ENCODE data around the gene ZNF236. TPM values are rescaled to one million over a fixed set of nuclear protein-coding genes. Genes with fewer than 3 reads are reported as not detected.
"Not testable (repeated sequence)": the region's sequence is repeated elsewhere in the genome, so short reads cannot be mapped to it uniquely, and the experiment has no call there.

The ZNF236 gene
- total RNA-seq, 1 donor from 2014 or later = 13.3 TPM

GRCh38 chr18:76941284-76941683 lies 118.9 kb downstream of the ZNF236 start:
- Mint-ChIP-seq H3K27ac (ENCODE audit: unreplicated experiment) (no peak overlapping the region), H3K9me3 (ENCODE audit: unreplicated experiment) (no peaks in the 10 kb centered on the region), H3K27me3 (ENCODE audit: low read depth, unreplicated experiment) (no peaks in the 10 kb centered on the region), H3K36me3 (ENCODE audit: low read depth, unreplicated experiment) (peaks cover 10% of the 10 kb centered on the region), H3K4me1 (ENCODE audit: low read depth, unreplicated experiment) (no peaks in the 10 kb centered on the region), H3K4me3 (ENCODE audit: unreplicated experiment) (no peak overlapping the region)
- Histone ChIP-seq H3K4me1 (ENCODE audit: insufficient read depth, low read length) (no peaks in the 10 kb centered on the region), H3K4me3 (ENCODE audit: insufficient read depth, low read depth, low read length) (no peak overlapping the region), H3K27ac (ENCODE audit: low read depth, low read length) (no peak overlapping the region), H3K79me2 (ENCODE audit: insufficient read depth, low read length) (no peaks in the 10 kb centered on the region), H2AFZ (ENCODE audit: low read depth, low read length) (no peak overlapping the region), H3K36me3 (ENCODE audit: insufficient read depth, low read length) (peaks cover 10% of the 10 kb centered on the region), H3K27me3 (ENCODE audit: insufficient read depth, low read length) (no peaks in the 10 kb centered on the region), H3K9ac (ENCODE audit: low read length) (no peak overlapping the region), H3K4me2 (ENCODE audit: low read length) (no peak overlapping the region), H4K20me1 (ENCODE audit: insufficient read depth, low read length) (no peaks in the 10 kb centered on the region), H3K9me3 (ENCODE audit: insufficient read depth, low read depth, low read length) (no peaks in the 10 kb centered on the region)
- DNase-seq (ENCODE audit: low read depth) (no peak), FAIRE-seq (no peak)
- TF ChIP-seq CTCF (IDR thresholded peaks at IDR 0.05; ENCODE audit: insufficient read depth, low read depth, low read length) (no peak), EZH2 (IDR thresholded peaks at IDR 0.05; ENCODE audit: insufficient read depth, low read length) (no peak)

GRCh38 chr18:76943542-76944339 lies 121.4 kb downstream of the ZNF236 start:
- Mint-ChIP-seq H3K27ac (ENCODE audit: unreplicated experiment) (no peak overlapping the region), H3K27me3 (ENCODE audit: low read depth, unreplicated experiment) (no peaks in the 10 kb centered on the region), H3K9me3 (ENCODE audit: unreplicated experiment) (no peaks in the 10 kb centered on the region), H3K4me3 (ENCODE audit: unreplicated experiment) (no peak overlapping the region), H3K36me3 (ENCODE audit: low read depth, unreplicated experiment) (peaks cover 10% of the 10 kb centered on the region), H3K4me1 (ENCODE audit: low read depth, unreplicated experiment) (no peaks in the 10 kb centered on the region)
- Histone ChIP-seq H3K4me2 (ENCODE audit: low read length) (no peak overlapping the region), H3K9me3 (ENCODE audit: insufficient read depth, low read depth, low read length) (no peaks in the 10 kb centered on the region), H3K4me1 (ENCODE audit: insufficient read depth, low read length) (no peaks in the 10 kb centered on the region), H3K27ac (ENCODE audit: low read depth, low read length) (no peak overlapping the region), H2AFZ (ENCODE audit: low read depth, low read length) (no peak overlapping the region), H3K79me2 (ENCODE audit: insufficient read depth, low read length) (no peaks in the 10 kb centered on the region), H3K36me3 (ENCODE audit: insufficient read depth, low read length) (peaks cover 10% of the 10 kb centered on the region), H3K27me3 (ENCODE audit: insufficient read depth, low read length) (no peaks in the 10 kb centered on the region), H3K9ac (ENCODE audit: low read length) (no peak overlapping the region), H4K20me1 (ENCODE audit: insufficient read depth, low read length) (no peaks in the 10 kb centered on the region), H3K4me3 (ENCODE audit: insufficient read depth, low read depth, low read length) (no peak overlapping the region)
- no peak for FAIRE-seq
- DNase-seq (ENCODE audit: low read depth) = no peak
- TF ChIP-seq EZH2 (IDR thresholded peaks at IDR 0.05; ENCODE audit: insufficient read depth, low read length) (no peak), CTCF (IDR thresholded peaks at IDR 0.05; ENCODE audit: insufficient read depth, low read depth, low read length) (no peak)

GRCh38 chr18:76944346-76944745 lies 122.0 kb downstream of the ZNF236 start:
- not testable (repeated sequence) for H3K27me3 Mint-ChIP-seq (ENCODE audit: low read depth, unreplicated experiment); H3K9me3 ChIP-seq (ENCODE audit: insufficient read depth, low read depth, low read length); H3K27me3 ChIP-seq (ENCODE audit: insufficient read depth, low read length); DNase-seq (ENCODE audit: low read depth); H3K9ac ChIP-seq (ENCODE audit: low read length); H3K27ac Mint-ChIP-seq (ENCODE audit: unreplicated experiment); H3K4me2 ChIP-seq (ENCODE audit: low read length); H3K9me3 Mint-ChIP-seq (ENCODE audit: unreplicated experiment); H3K4me1 ChIP-seq (ENCODE audit: insufficient read depth, low read length); H3K36me3 Mint-ChIP-seq (ENCODE audit: low read depth, unreplicated experiment); H3K4me1 Mint-ChIP-seq (ENCODE audit: low read depth, unreplicated experiment); H3K4me3 ChIP-seq (ENCODE audit: insufficient read depth, low read depth, low read length); H3K79me2 ChIP-seq (ENCODE audit: insufficient read depth, low read length); H3K4me3 Mint-ChIP-seq (ENCODE audit: unreplicated experiment); H4K20me1 ChIP-seq (ENCODE audit: insufficient read depth, low read length); FAIRE-seq; H2AFZ ChIP-seq (ENCODE audit: low read depth, low read length); H3K27ac ChIP-seq (ENCODE audit: low read depth, low read length)
- H3K36me3 ChIP-seq (ENCODE audit: insufficient read depth, low read length) = peaks cover 12% of the 10 kb centered on the region
